Measurements from ENCODE around the gene KAZALD1.

Gene KAZALD1

GRCh38 chr10:101066896-101067355, 5.1 kb downstream of the KAZALD1 start:
- no peak for DNase-seq (ENCODE audit: low read depth in 2 of 2)

DNA sequence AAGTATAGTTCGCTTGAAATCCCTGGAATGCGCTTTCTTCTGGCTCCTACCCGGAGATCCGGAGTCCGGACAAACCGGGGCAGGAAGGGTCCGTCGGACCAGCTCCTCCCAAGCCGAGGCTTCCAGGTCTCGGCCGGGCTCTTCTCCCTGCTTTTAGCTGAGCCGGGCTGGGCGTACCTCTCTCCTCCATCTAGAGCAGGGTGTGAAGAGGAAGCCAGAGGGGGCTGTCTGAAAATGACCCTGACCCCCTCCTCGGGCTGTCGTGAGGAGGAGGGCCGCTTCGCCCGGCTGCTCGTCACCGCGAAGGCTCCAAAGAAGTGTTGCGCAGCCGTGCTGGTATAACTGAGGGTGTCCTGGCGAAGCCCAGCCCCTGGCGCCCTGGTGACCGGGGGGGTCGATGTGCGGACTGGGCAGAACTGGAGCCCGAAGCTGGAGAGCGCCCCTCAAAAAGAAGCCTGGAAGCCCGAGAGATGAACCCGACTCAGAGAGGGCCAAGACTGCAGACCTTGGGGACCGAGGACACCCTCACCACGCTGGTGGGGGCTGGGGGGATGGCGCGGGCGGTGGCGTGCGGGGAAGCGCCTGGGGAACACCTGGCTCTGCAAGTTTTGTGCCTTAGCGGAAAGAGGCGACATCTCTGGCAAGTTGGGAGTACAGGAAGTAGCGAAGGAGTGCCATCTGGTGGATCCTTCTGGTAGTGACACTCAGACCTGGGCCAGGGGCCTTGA, 5.7 kb downstream of the KAZALD1 start:
- no peak for DNase-seq (ENCODE audit: low read depth in 2 of 2)

DNA sequence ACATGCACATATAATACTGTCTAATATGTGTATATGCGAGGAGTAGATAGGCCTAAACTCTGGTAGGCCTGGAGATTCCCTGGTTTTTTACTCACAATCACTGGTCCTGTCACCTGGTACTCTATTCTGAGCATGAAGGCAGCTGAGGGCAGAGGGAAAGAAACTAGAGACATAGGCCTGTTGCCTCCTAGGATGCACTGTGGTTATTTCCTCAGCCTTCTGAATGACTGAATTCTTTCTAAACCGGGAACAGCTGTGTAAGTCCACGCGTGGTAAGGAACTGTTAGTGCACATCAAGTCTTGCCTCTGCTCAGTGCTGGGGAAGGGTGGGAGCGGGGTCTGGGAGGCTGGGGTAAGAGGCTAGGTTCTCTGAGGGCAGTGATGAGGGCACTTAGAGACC, 7.7 kb downstream of the KAZALD1 start:
- no peak for DNase-seq (ENCODE audit: low read depth in 2 of 2)

DNA sequence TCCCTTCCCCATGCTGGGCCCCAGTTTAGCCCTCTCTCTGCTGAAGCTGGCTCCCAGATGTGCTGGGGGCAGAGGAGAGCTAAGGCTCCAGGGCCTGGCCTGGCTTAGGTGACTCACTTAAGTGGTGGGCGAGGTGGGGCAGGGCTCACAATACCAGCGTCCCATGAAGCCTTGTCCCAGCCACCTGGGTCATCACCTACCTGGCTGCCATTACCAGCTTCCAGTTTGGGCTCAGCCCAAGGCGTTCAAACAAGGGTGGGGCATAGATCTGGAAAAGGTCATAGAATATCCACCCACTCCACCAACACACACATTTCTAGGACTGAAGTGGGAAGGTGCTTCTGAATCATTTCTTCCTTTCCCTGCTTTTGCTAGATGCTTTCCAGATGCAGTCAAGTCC, 8.3 kb downstream of the KAZALD1 start:
- DNase-seq (ENCODE audit: low read depth in 2 of 2): no peak

DNA sequence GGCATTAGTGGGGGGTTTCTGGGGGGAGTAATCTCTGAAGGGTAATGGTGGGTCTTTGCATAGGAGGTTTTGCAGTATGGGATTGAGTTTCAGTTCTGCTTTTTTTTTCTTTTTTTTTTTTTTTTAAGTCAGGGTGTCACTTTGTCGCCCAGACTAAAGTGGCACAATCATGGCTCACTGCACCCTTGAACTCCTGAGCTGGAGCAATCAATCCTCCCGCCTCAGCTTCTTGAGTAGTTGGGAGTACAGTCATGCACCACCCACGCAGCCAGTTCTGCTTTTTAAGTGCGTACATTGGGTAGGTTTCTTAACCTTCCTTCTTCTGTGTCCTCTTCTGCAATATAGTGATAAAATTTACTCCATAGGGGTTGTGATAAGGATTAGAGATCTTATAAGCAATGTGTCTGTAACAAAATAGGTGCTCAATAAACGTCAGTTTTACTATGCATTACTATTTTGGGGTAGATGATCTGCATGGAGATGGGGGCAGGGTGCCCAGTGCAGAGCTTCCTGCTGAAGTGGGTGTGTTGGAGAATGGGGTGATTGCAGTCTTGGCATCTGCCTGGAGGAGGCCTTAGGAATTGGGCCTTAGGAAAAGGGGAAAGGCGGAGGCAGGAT, 9.6 kb downstream of the KAZALD1 start:
- DNase-seq (ENCODE audit: low read depth in 2 of 2): no peak

GRCh38 chr10:101071885-101072433, 10.2 kb downstream of the KAZALD1 start:
- no peak for DNase-seq (ENCODE audit: low read depth in 2 of 2)

DNA sequence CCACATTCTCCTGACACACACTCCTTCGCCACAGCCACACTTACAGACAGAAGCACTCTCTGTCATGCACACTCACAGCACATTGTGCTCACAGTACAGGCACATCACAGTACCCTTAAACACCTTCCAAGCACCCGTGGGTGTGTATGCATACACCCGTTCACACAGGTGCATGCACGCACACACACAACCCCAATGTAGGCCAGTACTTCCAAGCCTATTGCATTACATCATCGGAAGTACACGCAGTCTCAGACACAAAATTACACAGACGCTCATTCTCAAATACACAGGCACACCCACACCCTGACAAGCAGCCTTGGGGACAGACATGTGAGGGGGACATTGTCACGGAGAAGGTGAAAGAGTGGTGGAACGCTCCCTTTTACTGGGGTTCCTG, 11.1 kb downstream of the KAZALD1 start:
- DNase-seq (ENCODE audit: low read depth in 2 of 2): no peak

- DNase-seq (ENCODE audit: low read depth in 2 of 2): no peak
Measured at GRCh38 chr10:101073631-101074030, 11.8 kb downstream of the KAZALD1 start.

DNA sequence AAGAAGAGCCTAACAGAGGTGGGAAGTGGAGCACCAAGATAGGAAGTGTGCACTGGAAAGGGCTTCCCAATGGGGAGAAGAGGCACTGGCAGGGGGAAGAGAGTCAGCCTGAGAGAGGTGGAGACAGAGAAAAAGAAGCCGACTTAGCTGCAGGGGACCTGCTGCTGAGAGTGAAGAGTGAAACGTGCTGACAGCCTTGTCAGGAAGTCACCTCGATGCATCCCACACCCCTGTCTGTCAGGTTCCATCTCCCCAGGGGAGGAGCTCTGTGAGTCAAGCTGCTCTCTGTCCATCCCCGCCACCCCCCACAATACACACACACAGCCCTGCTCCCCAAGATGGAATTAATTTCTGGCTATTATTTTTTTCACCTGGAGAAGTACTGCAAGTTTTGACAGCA, 14.0 kb downstream of the KAZALD1 start:
- no peak for DNase-seq (ENCODE audit: low read depth in 2 of 2)

DNA sequence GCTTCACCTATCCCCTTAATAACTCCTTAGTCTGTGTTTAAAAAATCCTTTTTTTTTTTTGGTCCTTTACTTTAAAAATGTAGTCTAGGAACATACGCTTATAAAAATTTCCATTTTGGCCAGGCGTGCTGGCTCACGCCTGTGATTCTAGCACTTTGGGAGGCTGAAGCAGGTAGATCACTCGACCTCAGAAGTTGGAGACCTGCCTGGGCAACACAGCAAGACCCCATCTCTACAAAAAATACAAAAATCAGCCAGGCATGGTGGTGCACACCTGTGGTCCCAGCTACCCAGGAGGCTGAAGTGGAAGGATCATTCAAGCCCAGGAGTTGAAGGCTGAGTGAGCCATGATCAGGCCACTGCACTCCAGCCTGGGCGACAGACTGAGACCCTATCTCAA, 14.8 kb downstream of the KAZALD1 start:
- DNase-seq (ENCODE audit: low read depth in 2 of 2): no peak

DNA sequence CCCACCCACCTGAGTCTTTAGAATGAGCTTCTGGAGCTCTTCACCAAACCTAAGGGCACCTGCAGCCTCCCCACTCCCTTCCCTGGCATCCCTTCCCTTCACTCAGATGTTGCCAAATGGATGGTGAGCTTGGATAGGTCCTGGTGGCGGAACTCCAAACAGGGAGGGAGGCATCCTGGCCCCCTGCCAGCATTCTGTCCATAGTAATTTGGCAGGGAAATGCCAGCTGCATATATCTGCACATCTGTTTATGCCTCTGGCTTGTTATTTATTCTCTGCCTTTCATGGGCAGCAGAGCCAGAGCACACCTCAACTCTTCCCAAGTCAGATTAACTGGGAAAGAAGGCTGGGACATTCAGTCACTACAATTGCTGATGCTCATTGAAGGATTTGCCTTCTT, 18.1 kb downstream of the KAZALD1 start:
- DNase-seq (ENCODE audit: low read depth in 2 of 2): no peak

- no peak for DNase-seq (ENCODE audit: low read depth in 2 of 2)
Measured at GRCh38 chr10:101080933-101081931, 19.4 kb downstream of the KAZALD1 start.

GRCh38 chr10:101085846-101086245, 24.1 kb downstream of the KAZALD1 start:
- no peak for DNase-seq (ENCODE audit: low read depth in 2 of 2)

- no peak for DNase-seq (ENCODE audit: low read depth in 2 of 2)
Measured at GRCh38 chr10:101087376-101087775, 25.6 kb downstream of the KAZALD1 start.

GRCh38 chr10:101087965-101088364, 26.2 kb downstream of the KAZALD1 start:
- DNase-seq (ENCODE audit: low read depth in 2 of 2): no peak

DNA sequence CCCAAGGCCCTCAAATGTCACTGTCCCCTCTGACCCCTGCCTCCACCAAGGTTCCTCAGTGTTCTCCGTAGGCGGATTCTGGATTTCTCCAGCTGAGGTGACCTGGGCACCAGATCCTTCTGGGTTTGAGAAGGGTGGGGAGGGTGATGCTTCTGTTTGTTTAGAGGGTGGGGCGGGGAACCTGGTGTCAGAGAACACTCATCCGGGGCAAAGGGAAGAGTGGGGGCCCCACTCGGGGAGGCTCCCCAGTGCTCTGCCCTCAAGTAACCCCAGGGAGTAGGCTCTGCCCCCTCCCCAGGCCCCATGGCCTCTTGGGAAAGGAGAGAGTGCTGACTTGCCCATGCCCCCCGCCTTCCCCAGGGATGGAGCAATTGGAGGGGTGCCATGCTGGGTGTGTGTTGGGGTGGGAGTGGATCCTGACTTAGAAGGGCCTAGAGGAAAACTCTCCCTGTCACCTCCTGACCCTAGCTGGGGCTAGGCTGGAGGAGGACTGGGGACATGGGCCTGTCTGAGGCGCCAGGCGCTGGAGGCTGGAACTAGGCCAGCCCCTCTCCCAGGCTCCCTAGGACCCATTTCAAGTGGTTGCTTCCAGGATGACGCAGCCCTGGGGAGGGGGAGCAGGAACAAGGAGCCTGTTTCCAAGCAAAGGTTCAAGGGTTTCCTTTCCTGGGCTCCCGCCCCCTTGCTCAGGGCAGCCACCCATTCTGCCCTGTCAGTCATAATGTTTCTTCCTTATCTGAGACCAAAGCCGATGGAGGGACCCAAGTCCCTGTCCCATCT, 27.9 kb downstream of the KAZALD1 start:
- DNase-seq (ENCODE audit: low read depth in 2 of 2): no peak

DNA sequence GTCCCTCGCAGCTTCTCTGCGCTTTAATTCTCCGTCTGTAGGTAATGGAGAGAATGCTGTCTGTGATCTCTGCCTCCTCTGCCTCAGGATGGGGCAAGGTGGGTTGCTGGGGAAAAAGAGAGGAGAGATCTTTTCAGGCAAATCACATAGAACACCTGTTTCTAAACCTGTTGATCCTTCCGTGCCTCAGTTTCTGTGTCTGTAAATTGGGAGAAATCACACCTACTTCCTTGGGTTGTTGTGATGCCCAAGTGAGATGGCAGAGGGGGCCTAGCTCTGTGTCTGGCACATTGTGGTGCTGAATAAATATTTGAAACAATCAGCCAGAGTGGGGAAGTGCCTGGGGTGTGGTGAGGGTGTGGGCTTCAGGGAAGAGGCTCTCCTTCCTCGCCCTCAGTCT, 28.8 kb downstream of the KAZALD1 start:
- DNase-seq (ENCODE audit: low read depth in 2 of 2): no peak

- no peak for DNase-seq (ENCODE audit: low read depth in 2 of 2)
Measured at GRCh38 chr10:101091546-101092290, 29.9 kb downstream of the KAZALD1 start.

DNA sequence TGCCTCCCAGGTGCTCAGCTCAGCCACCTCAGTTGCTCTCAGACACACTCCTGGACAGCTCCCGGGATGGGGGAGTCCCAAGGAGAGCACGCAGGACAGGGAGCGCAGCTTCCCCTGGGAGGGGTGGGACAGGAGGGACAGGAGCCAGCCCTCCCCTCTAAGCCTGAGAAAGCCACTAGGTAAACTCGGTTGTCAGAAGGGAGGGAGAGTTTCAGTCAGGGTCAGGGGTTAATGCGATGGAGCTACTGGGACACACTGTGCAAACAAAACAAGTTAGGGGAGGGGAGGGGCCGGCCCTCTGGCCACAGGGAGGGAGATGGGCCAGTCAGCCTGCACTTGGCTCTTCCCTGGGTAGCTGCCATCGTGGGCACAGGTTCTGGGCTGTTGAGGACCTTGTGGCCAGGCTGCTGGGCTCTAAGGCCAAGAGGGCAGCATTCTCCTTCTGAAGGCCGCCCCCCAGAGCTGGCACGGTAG, 31.1 kb downstream of the KAZALD1 start:
- DNase-seq (ENCODE audit: low read depth in 2 of 2): no peak

GRCh38 chr10:101094121-101094879, 32.5 kb downstream of the KAZALD1 start:
- DNase-seq (ENCODE audit: low read depth in 2 of 2): no peak

Data from fibroblast of skin of left quadriceps (primary cell).